Measurements from ENCODE around the gene ZP1. TPM values are rescaled to one million over a fixed set of nuclear protein-coding genes. Genes with fewer than 3 reads are reported as not detected.

Gene ZP1
- total and polyA plus RNA-seq, 2 of the 13 experiments (the other 11 are each of a cell fraction or from before 2014, with no cell fraction given) = 0.16 TPM; not detected in 1

- TF ChIP-seq ZHX1 (CRISPR knock-in tag; IDR thresholded peaks at IDR 0.05; ENCODE audit: low read depth) (no peak), ZSCAN20 (CRISPR knock-in tag; IDR thresholded peaks at IDR 0.05; ENCODE audit: borderline replicate concordance) (no peak), NFYB (CRISPR knock-in tag; IDR thresholded peaks at IDR 0.05) (peak; percentile 54), MLX (CRISPR knock-in tag; IDR thresholded peaks at IDR 0.05) (no peak), YEATS2 (CRISPR knock-in tag; IDR thresholded peaks at IDR 0.05; ENCODE audit: borderline replicate concordance) (peak; percentile 71), SALL2 (CRISPR knock-in tag; IDR thresholded peaks at IDR 0.05) (peak; percentile 77; the same call in 1 of the 2 replicates), ZNF407 (CRISPR knock-in tag; IDR thresholded peaks at IDR 0.05; ENCODE audit: not compliant biosample characterization) (no peak), PCBP1 (IDR thresholded peaks at IDR 0.05; ENCODE audit: borderline replicate concordance, low read depth, low read length) (0 out of 2 replicates have a peak, but pooled peaks have one; percentile 79), AHR (CRISPR knock-in tag; IDR thresholded peaks at IDR 0.05) (0 out of 2 replicates have a peak, but pooled peaks have one; percentile 40), ZNF580 (CRISPR knock-in tag; IDR thresholded peaks at IDR 0.05; ENCODE audit: borderline replicate concordance, low read depth) (peak; percentile 67), ZNF660 (CRISPR knock-in tag; IDR thresholded peaks at IDR 0.05; ENCODE audit: borderline replicate concordance, low read depth) (no peak), TAF15 (IDR thresholded peaks at IDR 0.05; ENCODE audit: low read depth, low read length, poor library complexity, severe bottlenecking) (no peak), ZNF879 (CRISPR knock-in tag; IDR thresholded peaks at IDR 0.05) (no peak), SP4 (CRISPR knock-in tag; IDR thresholded peaks at IDR 0.05) (peak; percentile 68), ZNF788 (CRISPR knock-in tag; IDR thresholded peaks at IDR 0.05; ENCODE audit: borderline replicate concordance) (peak; percentile 94; the same call in 1 of the 2 replicates), ZNF230 (CRISPR knock-in tag; IDR thresholded peaks at IDR 0.05) (no peak), ZMYM3 (CRISPR knock-in tag; IDR thresholded peaks at IDR 0.05) (peak; percentile 97)
Measured at GRCh38 chr11:60924110-60924905, 57.0 kb downstream of the ZP1 start, which contains the start of gene TMEM132A (continued).
